HL-60/S4 treated with retinoic acid at 250 ng/mL for 4 days and 3 days (cell line): ENCODE measurements around the gene CCSER1.
"Not testable (repeated sequence)": the region's sequence is repeated elsewhere in the genome, so short reads cannot be mapped to it uniquely, and the experiment has no call there.

Experiments
- in situ Hi-C: fragments of 300-500 bp; cut with MboI; formaldehyde crosslinking; loops from 2 replicates; pipeline ENCODE4 v1.7.0; 2022; ENCODE audit warnings: low sequenced_read_pairs

Gene CCSER1

DNA sequence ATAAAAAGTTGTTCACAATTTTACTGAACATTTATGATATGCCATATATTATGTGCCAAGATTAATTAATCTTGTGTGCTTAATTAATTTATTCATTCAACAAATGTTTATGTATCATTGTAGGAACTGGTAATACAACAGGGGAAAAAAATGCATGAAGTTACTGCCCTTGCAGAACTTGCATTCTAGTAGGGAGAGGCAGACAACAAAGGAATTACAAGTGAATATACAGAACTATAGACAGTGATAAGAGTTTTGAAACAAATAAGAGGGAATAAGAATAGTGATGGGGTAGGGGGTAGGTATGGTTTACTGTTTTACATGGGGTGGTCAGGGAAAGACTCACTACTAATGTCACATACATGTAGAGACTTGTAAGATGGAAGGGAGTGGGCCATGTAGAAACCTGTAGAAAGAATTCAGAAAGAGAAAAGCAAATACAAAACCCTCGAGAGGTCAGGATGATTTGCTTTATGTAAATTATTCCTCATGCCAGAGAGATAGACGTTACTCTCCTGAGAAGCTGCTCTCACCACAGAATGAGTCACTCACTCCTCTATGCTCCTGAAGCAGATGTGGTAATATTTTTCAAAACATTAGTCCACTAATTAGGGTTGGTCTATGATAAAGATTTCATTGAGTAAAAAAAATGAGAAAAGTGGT, 1321.6 kb downstream of the CCSER1 start:
- in situ Hi-C loops, result no loop called here

DNA sequence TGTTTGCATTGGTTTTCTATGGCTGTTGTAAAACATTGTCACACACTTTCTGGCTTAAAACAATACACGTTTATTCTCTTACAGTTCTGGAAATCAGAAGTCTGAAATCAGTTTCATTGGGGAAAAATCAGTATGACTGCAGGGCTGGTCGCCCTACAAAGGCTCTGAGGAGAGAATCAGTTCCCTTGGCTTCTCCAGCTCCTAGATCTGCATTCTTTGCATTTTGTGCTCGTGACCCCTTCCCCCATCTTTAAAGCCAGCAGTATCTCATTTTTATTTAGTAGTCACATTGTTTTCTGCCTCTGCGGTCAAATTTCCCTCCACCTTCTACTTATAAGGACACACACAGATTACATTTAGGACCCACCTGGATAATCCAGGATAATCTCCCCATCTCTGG, 1326.9 kb downstream of the CCSER1 start:
- in situ Hi-C loops, result no loop called here

- in situ Hi-C loops, result not testable (repeated sequence)
These were observed 1335.4 kb downstream of the CCSER1 start for GRCh38 chr4:91462566-91462965.

DNA sequence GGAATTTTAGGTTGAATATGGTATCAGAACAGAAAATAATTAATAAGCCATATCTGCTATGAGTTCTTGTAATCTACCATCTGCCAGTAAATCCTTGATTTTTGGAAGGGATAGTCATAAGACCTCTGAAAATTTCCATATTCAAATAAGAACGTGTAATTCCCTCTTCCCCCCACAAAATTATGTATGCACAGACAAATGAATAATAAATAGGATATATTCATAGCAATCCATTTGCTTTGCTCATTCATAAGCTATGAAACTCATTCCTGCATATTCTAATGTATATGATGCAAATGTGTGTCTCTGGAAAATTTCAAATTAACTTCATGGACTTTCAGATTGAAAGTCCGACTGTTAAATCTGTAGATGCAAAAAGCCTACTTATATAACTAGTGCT, 1343.5 kb downstream of the CCSER1 start:
- in situ Hi-C loops, result no loop called here

- in situ Hi-C loops, result no loop called here
These were observed 1344.1 kb downstream of the CCSER1 start for GRCh38 chr4:91471280-91471679.

- in situ Hi-C loops, result no loop called here
These were observed 1344.9 kb downstream of the CCSER1 start for GRCh38 chr4:91472046-91472445.

- in situ Hi-C loops, result no loop called here
These were observed 1358.2 kb downstream of the CCSER1 start for GRCh38 chr4:91485415-91485814.

DNA sequence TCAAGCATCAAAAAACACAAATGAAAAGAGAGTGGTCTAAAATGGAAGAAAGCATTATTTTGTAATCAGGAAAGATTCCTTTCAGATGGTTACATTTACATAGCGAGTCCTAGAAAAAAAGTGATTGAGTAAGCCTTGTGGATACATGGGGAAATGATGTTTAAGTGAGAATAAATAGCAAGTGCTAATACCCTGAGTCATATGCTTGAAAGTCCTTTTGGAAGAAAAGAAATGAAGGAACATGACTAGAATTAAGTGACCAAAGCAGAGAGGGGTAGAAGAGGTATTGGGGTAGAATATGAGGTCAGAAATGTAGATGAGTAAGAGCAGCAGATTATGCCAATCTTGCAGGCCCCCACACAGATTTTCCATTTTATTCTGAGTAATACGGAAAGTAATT, 1361.8 kb downstream of the CCSER1 start:
- in situ Hi-C loops, result no loop called here

GRCh38 chr4:91497892-91498291, 1370.7 kb downstream of the CCSER1 start:
- in situ Hi-C loops, result no loop called here

GRCh38 chr4:91502365-91502764, 1375.2 kb downstream of the CCSER1 start:
- in situ Hi-C loops, result no loop called here

GRCh38 chr4:91513326-91513725, 1386.1 kb downstream of the CCSER1 start:
- in situ Hi-C loops, result no loop called here

- in situ Hi-C loops, result no loop called here
These were observed 1392.0 kb downstream of the CCSER1 start for GRCh38 chr4:91519155-91519554.

DNA sequence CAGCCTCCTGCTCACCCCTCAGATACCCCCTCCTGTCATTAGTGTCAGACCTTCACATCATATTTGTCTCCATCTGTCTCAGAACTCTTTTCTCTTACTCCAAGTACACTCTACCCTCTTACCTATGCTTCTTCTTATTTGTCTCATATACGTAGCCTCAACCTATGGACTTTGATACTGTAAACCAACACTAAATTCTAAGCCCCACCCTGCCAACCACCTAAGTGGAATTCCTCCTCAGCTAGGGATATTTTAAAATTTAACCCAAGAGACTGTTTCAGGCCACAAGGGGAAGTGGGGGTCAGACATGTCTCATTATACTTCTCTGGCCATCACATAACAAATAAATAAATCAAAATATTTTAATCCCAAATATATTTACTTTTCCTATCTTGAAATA, 1398.4 kb downstream of the CCSER1 start:
- in situ Hi-C loops, result no loop called here

DNA sequence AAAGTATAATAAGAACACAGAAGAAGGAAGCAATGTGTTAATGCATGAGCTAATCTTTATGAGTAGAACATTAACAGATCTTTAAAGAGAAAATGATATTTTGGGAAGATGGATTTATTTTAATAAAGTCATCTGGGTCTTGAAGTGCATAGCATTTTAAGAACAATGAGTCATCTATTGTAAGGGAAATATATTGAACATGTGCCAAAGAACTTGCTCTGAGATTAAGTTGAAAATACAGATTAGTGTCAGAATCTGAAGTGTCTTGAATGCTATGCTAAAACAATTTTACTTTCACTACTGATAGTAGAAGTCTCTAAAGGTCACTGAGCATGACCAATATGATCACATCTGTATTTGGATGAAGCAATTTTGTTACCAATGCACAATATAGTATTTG, 1399.9 kb downstream of the CCSER1 start:
- in situ Hi-C loops, result no loop called here

DNA sequence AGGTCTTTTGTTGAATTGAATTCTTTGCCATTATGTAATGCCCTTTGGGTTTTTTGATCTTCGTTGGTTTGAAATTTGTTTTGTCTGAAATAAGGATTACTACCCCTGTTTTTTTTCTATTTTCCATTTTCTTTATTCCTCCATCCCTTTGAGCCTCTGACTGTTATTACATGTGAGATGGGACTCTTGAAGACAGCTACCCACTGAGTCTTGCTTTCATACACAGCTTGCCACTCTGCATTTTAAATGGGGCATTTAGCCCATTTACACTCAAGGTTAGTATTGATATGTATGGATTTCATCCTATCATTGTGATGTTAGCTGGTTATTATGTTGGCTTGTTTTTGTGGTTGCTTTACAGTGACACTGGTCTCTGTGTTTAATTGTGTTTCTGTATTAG, 1440.4 kb downstream of the CCSER1 start:
- in situ Hi-C loops, result no loop called here

DNA sequence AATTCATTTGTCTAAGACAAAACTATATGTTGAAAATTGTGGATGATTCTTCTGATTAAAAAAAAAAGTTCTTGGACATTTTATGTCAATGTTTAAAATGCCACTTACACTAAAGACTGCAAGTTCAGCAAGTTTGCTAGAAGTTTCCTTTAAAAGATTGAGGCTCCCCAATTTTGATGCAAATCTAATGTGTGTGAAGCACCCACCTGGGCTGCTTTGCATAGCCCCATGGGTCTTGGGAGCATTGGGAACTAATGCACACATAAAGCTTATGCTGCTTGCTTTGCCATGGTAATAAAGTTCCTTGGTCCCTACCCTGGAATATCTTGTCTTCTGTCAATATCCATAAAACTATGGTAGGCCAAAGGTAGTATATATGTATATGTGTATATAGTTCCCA, 1450.7 kb downstream of the CCSER1 start:
- in situ Hi-C loops, result no loop called here

GRCh38 chr4:91590260-91590659, 1463.1 kb downstream of the CCSER1 start:
- in situ Hi-C loops, result no loop called here

DNA sequence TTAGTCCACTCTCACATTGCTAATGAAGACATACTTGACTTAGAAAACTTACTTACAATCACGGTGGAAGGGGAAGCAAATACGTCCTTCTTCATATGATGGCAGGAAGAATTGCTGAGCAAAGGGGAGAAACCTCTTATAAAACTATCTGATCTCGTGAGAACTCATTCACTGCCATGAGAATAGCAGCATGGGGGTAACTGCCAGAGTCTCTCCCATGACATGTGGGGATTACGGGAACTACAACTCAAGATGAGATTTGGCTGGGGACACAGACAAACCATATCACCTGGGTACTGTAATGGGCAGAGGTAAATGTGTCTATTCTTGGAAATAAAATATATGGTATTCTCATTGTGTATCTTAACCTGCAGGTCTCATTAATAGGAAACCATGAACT, 1464.9 kb downstream of the CCSER1 start:
- in situ Hi-C loops, result no loop called here

- in situ Hi-C loops, result no loop called here
These were observed 1469.5 kb downstream of the CCSER1 start for GRCh38 chr4:91596718-91597117.

- in situ Hi-C loops, result no loop called here
These were observed 1471.5 kb downstream of the CCSER1 start for GRCh38 chr4:91598696-91599095.

- in situ Hi-C loops, result no loop called here
These were observed 1473.1 kb downstream of the CCSER1 start for GRCh38 chr4:91600301-91600700.

- in situ Hi-C loops, result no loop called here
These were observed 1474.2 kb downstream of the CCSER1 start for GRCh38 chr4:91601401-91601800.

DNA sequence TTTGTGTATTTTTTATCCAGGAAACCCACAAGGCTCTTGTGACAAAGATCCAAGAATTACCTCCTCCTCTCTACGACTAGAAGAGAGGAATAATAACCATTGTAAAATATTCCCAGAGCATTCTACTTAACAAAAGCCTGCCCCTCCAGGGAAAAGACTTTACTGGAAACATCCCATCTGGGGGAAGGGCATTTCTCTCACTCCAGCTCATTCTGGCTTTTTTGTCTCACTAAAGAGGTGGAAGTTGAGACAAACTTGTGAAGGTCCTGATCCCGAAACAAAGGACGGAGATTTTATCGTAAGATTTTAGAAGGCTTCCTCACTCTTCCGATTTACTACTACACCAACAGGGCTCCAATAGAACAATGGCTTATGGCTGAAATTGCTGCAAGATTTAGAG, 1484.6 kb downstream of the CCSER1 start:
- in situ Hi-C loops, result no loop called here
